NCI-H2196 (cell line): Measurements from ENCODE around the gene STYXL1.
A peak's percentile ranks its signal among the peaks of the same experiment; 100 is the strongest.

ENCODE experiments used
- DNase-seq: peaks from one replicate; lab custom pipeline; 2025; ENCODE audit not compliant: unreplicated experiment; lab: John Stamatoyannopoulos, UW

The STYXL1 gene

DNA sequence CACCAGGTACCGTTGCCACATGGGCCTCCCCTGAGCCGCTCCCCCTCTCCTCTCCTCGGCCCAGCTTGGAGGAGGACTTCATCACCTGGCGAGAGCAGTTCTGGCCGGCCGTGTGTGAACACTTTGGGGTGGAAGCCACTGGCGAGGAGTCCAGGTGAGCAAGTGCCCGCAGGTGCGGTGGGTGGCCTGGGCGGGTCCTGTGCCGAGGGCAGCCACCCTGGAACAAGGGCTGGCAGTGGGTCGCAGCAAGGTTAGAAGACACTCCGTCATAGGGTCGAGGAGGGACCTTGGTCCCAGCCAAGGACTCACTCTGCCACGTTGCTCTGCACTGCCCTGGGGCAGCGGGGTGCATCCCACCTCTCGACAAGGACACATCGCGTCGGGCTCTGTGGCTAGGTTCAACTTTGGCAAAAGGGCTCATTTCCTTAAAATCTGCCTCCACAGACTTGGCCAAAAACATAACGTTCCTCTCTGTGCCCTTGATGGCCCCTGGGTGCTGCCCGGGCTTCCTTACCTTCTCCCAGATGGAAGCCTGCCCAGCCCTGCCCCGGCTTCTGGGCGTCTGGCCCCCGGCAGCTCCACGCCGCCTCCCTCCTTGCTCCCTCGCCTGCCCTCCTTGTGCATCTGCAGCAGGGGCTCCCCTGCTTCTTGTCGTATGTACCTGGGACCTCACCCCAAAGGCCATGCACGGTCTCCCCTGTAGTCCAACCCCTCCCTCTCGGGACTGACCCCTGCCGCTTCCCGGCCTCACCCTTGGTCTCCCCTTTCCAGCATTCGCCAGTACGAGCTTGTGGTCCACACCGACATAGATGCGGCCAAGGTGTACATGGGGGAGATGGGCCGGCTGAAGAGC, 66.1 kb downstream of the STYXL1 start:
- no peak for DNase-seq

DNA sequence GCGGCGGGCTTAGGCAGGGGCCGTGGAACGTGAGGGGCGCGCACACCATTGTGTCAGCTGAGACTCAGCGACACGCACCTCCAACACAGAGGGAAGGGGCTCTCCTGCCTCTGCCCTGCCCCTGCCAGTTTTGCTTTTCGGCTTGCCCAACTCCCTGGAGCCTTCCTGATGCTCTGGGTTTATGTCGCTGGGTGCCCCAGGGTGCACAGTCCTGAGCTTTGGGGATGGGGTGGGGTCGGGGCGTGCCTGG, 66.7 kb downstream of the STYXL1 start:
- no peak for DNase-seq

DNA sequence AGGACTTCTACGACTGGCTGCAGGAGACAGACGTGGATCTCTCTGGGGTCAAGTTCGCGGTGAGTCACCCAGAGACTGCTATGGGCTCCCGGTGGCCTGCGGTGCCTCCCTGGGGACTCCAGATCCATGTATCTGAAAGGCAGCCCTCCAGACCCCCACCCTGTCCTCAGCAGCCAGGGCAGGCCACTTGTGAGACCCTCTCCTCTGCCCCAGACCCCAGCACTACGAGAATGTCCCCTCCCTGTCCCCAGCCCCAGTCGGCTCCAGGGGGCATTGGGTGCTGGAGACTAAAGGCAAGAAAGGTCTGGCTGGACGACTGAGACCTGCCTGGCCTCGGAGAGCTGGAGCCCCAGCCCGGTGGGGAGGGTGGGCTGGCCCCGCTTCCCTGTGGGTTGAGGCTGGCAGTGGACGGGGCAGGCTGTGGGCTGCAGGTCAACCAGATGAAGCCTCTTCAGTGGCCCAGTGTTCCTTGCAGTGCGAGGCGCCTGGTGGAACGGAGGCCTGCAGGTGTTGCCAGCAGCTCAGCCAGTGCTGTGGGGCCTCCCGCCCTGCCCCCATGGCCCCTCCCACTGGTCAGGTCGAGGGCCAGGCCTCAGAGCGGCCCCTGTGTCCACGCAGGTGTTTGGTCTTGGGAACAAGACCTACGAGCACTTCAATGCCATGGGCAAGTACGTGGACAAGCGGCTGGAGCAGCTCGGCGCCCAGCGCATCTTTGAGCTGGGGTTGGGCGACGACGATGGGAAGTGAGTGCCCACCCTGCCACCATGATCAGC, 67.2 kb downstream of the STYXL1 start:
- no peak for DNase-seq

DNA sequence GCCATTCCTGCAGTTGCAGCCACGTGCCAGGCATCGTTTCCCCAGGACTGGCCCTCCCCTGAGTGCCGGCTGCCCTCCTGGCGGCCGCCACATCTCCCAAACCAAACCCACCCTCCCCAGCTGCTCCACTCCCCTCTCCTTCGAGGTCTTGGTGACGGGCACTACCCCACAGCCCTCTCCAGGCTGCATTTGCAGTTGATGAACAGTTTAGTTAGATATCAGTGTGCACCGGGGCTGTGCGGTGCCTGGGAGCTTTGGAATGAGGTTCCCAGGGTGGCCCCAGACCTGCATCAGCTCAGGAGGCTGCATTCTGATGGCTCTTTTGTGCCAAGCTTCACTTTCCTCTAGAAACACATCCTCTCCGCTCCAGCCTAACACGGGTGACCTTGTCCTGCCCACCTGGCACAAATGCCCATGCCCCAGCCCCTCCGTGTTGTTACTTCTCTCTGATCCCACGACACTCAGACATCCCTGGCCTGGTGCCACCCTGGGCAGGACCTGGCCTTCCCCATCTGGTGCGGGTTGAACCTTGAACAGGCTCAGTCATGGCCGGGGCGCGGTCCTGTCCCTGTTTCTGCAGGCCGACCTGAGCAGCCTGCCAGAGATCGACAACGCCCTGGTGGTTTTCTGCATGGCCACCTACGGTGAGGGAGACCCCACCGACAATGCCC, 67.9 kb downstream of the STYXL1 start:
- DNase-seq = no peak

DNA sequence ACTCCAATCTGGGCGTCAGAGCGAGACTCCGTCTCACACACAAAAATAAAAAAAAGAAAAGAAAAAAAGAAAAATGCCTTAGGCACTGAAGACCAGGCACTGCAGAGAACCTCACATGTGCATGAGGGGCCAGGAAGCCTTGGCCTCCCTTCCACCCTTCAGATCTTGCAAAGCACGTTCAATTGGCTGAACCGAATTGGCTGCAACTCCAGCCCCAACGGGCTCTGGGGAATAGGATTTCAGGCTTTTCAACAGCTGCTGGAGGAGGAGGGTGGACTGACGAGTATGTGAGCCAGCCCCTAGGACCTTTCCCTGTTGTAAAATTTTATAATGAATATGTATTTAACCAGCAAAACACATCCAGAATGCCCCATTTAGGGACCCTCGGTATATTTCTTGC, 70.1 kb downstream of the STYXL1 start:
- DNase-seq = no peak

DNA sequence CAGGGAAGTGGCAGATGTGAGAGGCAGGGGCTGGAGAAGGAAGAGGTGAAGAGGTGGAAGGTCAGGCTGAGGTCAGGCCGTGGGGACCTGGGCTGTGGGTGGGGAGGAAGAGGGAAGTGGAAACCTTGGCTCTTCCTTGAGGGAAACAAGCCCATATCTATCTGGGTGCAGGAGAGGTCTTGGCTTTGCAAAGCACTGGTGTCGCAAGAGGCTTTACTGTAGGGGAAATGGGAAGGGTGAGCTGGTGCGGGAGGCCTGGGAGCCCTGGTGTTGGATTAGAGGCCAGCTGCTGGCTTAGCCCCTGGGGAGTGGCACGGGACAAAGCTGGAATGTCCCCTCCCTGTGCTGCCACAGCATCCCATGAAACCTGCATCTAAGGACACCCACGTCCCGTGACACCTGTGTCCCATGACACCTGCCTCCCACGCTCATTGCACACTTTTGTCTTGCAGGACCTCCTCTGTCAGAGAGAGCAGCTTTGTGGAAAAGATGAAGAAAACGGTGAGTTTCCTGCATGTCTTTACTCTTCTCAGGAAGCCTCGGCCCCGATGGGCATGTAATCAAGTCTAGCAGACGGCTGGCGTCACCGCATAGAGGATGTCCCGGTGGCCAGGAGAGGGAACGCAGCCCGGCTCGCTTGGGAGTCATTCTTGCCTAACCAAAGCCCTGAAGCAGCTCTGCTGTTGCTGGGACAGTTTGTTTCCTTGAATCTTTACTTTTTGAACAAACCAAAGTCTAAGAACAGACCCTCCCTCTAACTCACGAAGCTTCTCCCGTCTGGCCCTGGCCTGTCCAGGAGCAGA, 75.6 kb downstream of the STYXL1 start:
- DNase-seq = no peak

DNA sequence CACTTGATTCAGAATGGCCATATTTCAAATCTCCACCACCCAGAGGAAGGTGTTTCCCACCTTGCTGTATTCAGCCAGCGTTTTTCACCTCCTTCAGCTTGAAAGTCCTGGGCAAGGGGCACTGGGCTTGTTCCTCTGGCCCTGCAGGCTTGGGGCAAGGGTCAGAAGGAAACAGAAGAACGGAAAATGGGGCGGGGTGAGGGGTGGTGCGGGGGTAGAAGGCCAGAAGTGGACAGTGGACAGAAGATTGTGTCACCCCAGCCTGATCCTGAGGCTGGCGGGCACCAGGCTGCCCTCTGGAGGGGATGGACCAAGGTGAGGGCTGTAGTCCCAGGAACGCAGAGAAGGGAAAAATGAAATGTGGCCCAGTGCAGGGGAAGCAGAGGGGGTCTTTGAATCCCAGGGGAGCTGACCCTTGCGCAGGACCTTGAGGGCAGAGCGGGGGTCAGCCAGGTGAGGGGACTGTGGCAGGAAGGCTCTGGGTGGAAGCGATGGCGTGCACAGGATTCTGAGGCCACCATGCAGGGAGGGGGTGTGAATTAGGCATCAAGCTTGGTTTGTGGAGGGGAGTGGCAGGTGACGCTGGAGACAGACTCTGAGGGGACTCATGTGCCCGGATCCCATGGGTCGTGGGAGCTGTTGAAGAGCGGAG, 76.4 kb downstream of the STYXL1 start:
- DNase-seq = no peak

DNA sequence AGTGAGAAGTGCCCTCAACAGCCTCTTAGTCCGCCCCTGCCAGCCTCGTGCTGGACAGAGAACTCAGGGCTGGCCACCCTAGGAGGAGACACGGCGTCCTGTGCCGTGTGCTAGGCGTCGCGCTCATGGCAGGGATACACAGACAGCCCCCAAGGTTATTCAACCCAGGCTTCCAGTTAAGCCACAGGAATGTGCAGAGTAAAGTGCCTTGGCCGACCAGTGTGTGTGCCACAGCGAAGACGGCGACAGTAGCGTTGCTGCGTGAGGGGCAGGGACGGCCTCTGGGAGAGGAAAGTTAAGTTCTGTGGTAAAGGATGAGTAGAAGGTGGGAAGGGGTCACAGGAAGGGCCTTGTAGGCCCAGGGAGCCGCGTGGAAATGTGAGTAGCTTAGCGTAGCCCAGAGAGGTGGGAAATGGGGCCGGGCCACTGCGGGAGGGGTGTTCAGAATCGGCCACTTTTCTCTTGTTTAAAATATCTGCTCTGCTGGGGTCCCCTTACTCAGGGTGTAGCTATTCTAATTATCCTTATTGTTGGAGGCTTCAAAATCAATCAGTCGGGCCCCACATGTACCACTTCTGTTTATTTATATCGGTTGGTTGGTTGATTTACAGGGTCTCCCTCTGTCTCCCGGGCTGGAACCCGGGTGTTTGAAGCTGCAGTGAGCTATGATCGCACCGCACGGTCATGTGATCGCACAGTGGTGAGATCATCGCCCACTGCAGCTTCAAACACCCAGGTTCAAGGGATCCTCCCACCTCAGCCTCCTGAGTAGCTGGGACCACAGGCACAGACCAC, 77.9 kb downstream of the STYXL1 start:
- no peak for DNase-seq

DNA sequence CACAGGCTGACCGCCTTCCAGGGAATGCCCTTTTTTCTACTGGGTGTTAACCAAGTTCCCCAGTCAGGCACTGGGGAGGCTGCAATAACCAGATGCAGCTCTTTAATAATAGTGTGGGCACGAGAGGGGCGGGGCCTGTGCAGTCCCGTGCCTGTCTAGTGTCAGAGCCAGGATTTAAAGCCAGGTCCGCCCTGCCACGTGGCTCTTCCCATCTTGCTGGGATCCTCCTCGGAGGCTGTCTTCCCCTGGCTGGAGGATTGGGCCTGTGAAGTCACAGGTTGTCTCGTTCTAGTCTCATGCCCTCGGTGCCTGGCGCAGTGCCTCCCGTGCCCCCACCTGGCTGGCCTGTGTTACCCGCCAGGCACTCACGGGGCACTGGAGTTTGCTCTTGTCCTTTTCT, 78.6 kb downstream of the STYXL1 start:
- no peak for DNase-seq

DNA sequence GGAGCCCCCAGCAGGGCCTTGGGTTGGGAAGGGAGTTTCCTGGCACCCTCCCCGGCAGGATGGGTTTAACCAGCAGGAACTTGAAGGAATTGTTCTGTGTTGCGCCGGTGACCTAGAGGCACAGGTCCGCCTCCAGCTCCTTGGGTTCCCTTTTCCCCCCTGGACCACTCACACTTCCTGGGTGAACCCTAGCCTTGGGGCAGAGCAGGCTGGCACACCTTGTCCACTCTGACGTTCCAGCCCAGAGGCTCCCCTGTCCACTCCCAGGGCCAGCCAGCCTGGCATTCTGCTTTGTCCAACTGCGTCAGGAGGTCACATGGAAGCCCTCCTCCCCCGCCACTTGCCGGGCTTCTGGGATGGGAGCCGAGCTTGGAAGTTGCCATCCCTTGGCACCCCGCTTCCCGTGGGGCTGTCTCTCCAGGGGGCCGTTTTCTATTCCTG, 79.2 kb downstream of the STYXL1 start:
- no peak for DNase-seq

DNA sequence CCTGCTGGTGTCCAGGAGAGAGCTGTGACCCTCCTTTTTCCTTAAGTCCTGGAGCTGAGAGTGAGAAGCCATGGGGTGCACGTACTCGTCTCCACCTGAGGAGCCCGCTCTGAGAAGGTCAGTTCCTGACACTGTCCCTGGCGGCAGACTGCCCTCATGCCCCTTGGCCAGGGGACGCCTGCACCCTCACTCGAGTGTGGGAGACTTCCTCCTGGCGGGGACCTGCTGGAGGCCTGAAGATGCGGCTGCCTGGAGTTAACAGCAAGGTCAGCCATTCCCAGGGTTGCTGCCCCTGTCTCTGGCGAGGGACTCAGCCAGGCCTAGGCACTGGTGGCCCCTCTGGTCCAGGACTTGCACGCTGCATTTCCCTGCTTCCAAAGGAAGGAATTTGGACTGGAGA, 79.8 kb downstream of the STYXL1 start:
- DNase-seq = no peak

DNA sequence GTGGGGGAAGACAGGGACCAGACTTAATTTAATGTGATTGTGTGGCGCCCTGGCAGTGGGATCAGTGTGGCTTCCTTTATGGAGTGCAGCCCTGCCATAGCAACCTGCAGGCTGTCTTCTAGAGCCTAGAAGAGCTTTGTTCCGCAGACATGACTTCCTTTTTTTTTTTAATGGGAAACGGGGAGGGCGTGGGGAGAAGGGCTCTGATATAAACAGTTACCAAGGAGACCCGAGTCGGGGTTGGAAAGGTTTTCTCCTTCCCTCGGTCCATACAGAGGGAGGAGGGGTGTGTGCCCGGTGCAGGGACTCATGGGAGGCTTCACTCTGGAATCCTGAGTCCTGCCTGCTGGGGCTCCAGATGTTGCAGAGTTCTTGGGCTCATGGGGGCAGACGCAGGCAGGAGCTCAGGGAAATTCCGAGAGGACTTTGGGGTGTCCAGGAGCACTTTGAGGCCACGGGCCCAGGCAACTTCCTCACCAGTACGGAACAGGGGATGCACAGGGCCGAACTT, 80.3 kb downstream of the STYXL1 start:
- DNase-seq = no peak

DNA sequence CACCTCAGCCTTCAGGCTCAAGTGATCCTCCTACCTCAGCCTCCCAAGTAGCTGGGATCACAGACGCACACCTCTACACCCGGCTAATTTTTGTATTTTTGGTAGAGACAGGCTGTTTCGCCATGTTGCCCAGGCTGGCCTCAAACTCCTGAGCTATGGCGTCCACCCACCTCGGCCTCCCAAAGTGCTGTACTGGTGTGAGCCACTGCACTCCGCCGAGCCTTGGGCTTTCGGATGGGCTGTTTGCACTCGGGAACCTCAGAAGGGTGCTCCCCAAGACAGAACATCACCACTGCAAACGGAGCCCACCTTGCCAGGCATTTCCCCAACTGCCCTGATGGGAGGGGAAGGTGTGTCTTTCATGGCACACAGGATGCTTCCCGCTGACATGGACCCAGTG, 80.7 kb downstream of the STYXL1 start:
- DNase-seq = no peak

DNA sequence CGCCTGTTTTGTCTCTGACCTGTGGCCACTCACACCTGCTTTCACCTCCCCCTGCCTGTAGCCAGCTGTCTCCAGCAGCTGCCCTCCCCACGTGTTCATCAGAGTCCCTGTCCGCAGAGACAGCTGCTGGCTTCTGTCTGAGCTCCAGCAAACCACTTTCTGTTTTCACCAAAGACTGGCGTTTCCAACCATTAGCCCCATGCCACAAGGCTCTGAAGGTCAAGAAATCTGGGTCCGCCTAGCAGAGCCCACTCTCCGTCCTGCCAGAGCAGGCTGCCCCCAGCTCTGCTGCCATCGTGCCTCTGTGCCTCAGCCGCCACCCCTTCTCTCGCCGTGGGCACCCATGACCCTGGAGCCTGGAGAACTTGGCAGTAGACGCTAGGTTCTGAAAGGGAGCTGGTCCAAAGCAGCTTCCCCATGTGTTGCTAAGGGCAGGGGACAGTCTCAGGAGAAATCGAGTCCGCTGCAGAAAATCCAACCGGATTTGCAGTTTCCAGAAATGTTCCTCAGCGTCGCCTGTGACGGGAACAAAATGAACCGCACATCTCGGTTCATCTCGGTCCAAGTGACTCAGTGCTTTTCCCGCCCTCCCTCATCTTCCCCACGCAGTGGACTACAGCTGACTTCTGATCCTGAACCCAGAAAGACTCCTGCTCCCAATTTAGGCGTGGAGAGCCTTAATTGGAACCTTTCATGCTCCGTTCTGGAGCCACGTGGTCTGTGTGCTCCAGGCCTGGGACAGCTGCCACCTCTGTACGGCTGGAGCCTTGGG, 81.4 kb downstream of the STYXL1 start:
- peak; percentile 77 for DNase-seq

DNA sequence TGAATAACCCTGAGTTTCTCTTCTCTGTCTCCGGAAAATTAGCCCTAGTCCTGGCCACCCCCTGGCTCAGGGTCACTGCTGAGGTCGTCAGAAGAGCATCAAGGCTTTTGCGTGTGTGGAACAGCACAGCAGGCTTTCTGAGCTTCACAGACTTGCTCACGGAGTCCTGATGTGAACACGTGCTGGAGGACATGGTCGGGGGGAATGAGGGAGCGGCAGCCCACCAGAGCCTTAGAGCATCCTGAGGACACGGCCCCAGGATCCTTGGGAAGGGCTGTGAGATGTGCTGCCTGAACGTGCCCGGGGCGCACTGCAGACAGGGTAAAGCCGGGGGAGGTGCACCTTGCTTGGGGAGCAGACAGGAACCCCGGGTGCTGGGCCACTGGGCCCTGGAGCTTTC, 82.2 kb downstream of the STYXL1 start:
- DNase-seq = no peak

DNA sequence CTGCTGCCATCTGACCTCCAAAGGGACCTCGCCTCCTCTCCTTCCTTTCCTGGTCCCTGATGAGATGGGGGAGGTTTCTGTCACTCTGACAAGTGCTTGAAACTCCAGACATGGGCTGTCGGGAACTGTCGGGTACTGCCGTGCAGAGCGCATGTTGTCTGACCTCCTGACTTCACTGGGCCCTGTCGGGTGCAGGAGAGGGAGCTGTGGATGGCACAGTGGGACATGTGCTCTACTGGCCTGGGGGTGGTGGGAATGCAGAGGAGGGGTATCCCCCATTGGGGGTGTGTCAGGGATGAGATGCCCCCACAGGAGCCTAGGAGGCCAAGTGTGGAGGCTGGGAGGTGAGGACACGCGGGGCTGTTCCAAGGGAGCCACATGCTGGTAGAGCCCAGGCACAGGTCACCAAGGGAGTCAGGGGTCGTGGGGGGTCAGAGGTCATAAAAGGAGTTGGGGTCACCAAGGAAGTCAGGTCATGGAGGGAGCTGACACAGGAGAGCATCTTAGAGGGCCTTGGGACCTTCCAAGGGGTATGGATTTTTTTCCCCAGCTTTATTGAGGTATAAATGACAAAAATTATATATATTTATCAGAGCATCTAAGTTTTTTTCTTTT, 84.3 kb downstream of the STYXL1 start:
- no peak for DNase-seq

DNA sequence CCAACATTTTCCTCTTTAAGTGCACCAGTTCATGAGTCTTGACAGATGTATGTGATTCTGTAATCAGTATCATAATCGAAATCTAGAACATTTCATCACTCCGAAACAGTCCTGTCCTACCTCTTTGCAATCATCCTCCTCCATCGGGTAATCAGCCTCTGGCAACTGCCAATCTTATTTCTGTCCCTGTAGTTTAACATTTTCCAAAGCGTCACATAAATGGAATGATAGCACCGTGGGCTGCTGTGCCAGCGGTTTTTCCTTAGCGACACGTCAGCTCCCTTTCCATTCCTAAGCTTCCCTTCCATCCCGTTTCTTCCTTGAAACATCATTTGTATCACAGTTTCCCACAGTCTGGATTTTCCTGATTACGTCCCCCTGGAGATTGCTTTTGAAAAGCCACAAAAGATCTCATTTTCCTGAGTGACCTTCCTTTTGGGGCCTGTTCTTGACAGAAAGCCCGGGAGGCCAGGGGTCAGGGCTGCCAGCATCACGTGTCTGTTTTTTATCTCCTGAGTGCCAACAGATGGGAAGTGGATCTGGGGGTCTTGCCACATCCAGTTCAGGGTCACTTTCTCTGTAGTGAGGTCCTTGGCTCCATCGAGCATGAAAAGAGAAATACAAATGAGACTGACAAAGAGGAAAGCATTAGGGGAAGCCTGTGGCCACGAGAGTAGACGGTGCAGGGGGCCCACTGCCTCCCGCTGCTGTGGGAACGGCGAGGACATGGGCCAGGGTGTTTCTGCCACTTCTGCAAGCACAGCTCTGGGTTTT, 85.0 kb downstream of the STYXL1 start:
- DNase-seq = no peak

DNA sequence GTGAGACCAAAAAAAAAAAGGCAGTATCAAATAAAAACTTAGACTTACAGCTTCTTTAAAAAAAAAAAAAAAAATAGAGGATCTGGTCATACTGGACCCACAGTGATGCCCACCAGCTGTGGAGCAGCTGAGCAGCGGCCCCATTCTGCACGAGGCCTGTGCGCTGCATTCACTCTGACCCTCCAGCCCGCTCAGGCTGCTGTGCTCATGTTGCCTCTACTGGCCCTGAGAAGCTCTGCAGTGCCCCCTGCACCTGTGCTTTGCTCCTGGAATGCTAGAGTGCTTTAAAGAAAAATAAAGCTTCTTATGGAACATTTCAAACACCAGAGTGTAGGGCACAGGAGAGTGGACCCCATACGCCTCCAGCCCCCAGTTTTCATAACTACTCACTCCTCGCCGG, 86.6 kb downstream of the STYXL1 start:
- no peak for DNase-seq
